NCI-H1092 treated with DMSO at 0.1 percent for 48 hours (cell line): ENCODE data around the gene PAPLN.
"Not testable (repeated sequence)": the region's sequence is repeated elsewhere in the genome, so short reads cannot be mapped to it uniquely, and the experiment has no call there.

ENCODE experiments used
- DNase-seq: peaks from one replicate; lab custom pipeline; 2025; lab: John Stamatoyannopoulos, UW

The PAPLN gene

GRCh38 chr14:73289729-73290128 is 52.4 kb downstream of the PAPLN start:
- DNase-seq, result no peak

GRCh38 chr14:73290279-73290678 is 53.0 kb downstream of the PAPLN start:
- no peak for DNase-seq

- DNase-seq, result no peak
Measured at GRCh38 chr14:73293782-73294781, 56.8 kb downstream of the PAPLN start.

- peak; percentile 36 for DNase-seq
Measured at GRCh38 chr14:73295198-73295796, 58.0 kb downstream of the PAPLN start.

GRCh38 chr14:73305499-73305898 is 68.2 kb downstream of the PAPLN start:
- no peak for DNase-seq

GRCh38 chr14:73307261-73307660 is 70.0 kb downstream of the PAPLN start:
- DNase-seq, result no peak

- DNase-seq, result not testable (repeated sequence)
Measured at GRCh38 chr14:73309207-73309606, 71.9 kb downstream of the PAPLN start.

GRCh38 chr14:73311708-73312030 is 74.4 kb downstream of the PAPLN start:
- DNase-seq, result no peak

- DNase-seq, result no peak
Measured at GRCh38 chr14:73312687-73313086, 75.4 kb downstream of the PAPLN start.

GRCh38 chr14:73313151-73313550 is 75.8 kb downstream of the PAPLN start:
- DNase-seq, result no peak

- DNase-seq, result no peak
Measured at GRCh38 chr14:73323896-73324399, 86.6 kb downstream of the PAPLN start.
